Smooth muscle cell of the brain vasculature (primary cell): Measurements from ENCODE around the gene PRKCZ.

Source experiments
- DNase-seq: peaks from one replicate; pipeline ENCODE4 v3.0.0-alpha.2; 2012; ENCODE audit warnings: low read depth, low spot score

The PRKCZ gene

DNA sequence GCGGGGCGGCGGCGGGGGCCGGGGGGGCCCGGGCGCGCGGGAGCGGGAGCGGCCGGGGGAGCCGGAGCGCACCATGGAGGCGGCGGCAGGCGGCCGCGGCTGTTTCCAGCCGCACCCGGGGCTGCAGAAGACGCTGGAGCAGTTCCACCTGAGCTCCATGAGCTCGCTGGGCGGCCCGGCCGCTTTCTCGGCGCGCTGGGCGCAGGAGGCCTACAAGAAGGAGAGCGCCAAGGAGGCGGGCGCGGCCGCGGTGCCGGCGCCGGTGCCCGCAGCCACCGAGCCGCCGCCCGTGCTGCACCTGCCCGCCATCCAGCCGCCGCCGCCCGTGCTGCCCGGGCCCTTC lies 178.5 kb downstream of the PRKCZ start:
- DNase-seq = no peak

DNA sequence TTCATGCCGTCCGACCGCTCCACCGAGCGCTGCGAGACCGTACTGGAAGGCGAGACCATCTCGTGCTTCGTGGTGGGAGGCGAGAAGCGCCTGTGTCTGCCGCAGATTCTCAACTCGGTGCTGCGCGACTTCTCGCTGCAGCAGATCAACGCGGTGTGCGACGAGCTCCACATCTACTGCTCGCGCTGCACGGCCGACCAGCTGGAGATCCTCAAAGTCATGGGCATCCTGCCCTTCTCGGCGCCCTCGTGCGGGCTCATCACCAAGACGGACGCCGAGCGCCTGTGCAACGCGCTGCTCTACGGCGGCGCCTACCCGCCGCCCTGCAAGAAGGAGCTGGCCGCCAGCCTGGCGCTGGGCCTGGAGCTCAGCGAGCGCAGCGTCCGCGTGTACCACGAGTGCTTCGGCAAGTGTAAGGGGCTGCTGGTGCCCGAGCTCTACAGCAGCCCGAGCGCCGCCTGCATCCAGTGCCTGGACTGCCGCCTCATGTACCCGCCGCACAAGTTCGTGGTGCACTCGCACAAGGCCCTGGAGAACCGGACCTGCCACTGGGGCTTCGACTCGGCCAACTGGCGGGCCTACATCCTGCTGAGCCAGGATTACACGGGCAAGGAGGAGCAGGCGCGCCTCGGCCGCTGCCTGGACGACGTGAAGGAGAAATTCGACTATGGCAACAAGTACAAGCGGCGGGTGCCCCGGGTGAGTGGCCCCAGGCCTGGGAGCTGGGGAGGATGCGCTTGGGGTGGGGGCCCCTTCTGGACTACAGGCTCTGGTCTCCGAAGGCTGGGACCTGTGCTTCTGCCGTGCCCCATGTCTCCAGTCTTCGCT lies 179.0 kb downstream of the PRKCZ start:
- no peak for DNase-seq

DNA sequence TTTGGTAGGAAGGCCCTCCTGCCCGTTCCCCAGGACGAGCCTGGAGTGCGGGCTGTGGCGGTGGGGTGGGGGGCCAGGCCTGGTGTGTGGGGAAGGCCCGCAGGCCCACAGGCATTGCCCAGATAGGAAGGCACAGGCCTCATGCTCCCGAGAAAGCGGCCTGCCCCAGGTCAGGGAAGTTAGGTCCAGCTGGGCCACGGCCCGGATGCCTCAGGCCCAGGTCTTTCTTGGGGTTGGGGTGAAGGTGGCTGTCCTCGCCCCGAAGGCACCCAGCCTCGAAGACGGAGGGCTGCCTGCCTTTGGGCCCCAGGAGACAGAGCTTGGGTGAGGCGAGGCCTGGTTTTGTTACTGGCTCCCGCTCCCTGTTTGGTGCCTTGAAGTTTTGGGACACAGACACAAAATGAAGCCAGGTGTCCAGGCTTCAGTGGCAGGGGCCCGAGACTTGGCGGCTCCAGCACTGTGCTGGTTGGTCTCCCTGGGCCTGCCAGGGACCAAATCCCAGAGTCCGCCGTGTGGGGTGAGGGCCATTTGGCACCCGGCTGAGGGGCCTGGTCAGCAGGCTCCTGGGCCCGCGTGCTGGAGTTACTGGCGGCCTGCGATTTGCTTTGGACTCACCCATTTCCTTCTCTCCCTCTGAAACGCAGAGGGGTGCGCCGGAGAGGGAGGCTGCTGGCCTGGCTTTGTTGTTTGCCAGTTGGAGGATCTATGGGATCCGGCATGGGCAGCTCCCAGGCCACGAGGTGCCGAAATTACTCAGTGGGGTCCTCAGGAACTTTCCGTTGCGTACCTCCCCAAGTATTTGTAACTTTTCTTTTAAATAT lies 179.9 kb downstream of the PRKCZ start:
- no peak for DNase-seq

DNA sequence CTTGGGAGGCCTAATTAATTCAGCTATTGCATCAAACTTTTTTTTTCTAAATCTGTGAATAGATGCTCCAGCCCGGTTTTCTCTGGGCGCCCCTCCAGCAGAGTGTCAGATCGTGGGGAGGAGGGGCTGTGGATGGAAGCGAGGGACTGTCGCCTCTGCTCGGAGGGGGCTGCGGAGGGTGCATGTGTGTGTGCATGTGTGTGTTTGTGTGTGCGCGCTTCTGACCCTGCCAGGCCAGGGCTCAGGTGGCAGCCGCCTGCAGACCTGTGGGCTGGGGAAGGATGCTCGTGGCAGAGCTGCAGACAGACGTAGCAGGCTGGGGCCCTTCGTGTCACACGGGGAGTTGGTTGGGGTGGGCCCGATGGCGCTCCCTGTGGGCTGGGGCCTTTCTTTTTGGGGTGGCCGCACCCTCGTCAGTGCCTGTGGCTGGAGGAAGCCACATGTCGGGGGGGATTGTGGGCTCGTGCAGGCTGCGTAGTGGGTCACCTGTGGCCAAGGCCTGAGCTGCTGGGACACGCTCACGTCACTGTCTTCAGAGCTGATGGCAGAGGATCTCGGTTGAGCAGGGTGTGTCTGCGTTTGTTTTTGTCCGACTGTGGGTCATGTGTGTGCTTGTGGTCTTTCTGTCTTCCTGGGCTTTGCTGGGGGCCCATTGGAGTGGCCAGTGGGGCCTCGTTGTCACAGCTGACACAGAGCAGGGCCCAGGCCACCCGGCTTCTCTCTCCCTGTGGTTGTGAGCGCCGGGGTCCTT lies 180.7 kb downstream of the PRKCZ start:
- no peak for DNase-seq

GRCh38 chr1:2231532-2232254 lies 181.5 kb downstream of the PRKCZ start:
- DNase-seq = peak; percentile 76

DNA sequence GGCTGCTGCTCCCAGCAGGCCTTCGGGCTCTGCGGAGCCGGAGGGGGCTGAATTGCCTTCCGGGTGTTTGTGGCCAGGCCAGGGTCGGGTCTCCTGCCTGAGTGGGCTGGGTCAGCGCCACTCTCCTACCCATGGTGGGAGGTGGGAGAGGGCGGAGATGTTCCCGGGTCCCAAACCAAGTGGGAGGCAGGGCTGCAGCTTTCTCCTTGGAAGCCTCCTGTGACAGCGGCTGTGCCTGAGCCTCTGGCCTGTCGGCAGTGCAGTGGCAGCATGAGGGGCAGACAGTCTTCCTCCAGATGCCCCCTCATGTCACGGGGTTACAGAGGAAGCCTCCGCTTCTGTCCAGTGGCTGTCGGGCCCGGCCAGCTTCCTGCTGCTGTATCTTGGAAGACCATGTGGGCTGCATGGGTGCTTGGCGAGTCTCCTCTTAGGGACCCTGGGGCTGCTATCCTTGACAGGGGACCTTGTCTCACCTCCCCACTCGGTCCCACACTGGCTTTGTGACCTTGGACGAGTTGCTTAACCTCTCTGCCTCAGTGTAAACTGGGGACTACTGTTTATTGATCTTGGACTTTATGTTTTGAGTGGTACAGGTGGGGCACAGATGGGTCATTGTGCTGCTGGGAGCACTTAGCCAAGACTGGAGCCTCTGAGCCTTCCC lies 182.2 kb downstream of the PRKCZ start:
- no peak for DNase-seq

GRCh38 chr1:2232916-2233438 lies 182.8 kb downstream of the PRKCZ start:
- DNase-seq = no peak

- no peak for DNase-seq
These were observed 183.3 kb downstream of the PRKCZ start for GRCh38 chr1:2233468-2233867.

DNA sequence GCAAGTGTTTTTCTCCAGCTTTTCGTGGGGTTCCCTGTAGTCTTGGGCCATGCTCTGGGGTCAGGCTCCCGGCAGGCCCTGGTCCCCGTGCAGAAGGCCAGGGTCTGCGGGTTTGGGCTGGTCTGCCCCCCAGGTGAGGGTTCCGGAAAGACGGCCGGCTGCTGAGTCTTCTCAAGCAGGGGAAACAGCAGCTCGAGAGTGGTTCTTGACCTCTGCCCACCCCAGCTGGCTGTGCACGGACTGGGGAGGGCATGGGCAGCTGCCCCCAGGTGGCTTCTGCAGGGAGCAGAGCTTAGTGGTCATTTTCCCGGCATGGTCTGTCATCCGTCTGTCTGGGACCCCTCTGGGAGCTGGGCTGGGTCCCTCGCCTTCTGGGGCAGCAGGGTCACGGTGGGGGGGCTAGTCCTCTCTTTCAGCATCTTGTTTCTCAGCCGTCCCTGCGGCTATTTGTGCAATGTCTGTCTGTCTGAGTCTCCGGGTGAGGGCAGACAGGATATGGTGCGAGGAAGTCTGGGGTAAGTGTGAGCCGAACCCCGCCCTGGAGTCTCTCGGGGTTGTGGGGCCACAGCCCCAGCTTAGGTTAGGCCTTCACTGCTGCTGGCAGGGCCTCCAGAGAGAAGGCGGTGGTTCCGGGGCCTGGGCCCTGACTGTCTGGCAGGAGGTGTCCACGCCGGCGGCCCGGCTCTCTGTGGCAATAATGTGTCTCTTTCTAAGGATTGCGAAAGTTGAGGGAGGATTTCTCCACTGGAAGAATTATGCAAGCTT lies 184.0 kb downstream of the PRKCZ start:
- DNase-seq = no peak

GRCh38 chr1:2234762-2235113 lies 184.5 kb downstream of the PRKCZ start:
- no peak for DNase-seq
